Epidermal melanocyte (primary cell): ENCODE results near the gene TSPAN19.

Experiments
- DNase-seq: peaks from one replicate; pipeline ENCODE4 v3.0.0; 2011; ENCODE audit warnings: low spot score; ENCODE audit not compliant: insufficient read length

The TSPAN19 gene

DNA sequence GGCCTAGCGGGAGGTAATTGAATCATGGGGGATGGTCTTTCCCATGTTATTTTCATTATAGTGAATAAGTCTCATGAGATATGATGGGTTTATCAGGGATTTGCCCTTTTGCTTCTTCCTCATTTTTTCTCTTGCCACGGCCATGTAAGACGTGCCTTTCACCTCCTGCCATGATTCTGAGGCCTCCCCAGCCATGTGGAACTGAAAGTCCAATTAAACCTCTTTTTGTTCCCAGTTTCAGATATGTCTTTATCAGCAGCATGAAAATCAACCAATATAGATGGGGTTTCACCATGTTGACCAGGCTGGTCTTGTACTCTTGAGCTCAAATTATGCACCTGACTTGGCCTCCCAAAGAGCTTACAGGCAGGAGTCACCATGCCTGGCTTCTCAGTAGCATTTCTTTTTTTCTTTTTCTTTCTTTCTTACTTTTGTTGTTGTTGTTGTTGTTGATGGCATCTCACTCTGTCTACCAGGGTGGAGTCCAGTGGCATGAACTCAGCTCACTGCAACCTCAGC, 33.2 kb downstream of the TSPAN19 start:
- DNase-seq: no peak

DNA sequence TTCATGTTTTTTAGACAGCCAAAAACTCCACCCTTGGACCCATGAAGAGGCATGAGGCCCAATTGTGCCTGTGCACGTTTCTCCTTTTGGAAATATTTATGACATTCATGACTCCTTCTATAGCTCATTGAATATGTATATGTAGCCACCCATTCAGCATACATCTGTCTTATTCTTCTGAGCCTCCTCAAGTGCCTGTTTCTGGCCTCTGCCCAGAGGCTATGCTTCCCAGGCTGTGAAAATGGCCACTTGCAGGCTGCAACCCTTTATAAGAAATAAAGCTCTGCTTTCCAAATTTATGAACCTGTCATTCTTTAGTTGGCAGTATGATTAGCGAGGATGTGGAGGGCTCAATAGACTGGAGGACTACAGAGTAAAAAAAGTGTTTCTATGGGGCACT, 35.3 kb downstream of the TSPAN19 start:
- no peak for DNase-seq

DNA sequence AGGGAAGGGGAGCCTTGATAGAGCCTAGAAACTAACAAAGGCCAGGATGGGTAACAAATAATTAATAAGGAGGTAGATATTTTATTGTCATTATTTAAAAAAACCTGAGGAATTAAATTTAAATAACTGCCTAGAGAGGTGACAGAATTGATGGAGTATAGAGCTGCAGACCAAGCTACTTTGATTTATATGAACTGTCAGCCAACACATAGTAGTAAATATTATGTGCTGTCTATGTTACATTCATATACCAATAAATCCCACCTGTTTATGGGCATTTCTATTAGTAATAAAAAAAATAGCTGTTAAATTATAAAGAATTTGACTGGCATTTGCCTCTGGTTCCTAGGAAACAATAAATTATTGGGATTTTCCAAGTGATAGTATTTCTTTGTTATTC, 37.7 kb downstream of the TSPAN19 start:
- no peak for DNase-seq

DNA sequence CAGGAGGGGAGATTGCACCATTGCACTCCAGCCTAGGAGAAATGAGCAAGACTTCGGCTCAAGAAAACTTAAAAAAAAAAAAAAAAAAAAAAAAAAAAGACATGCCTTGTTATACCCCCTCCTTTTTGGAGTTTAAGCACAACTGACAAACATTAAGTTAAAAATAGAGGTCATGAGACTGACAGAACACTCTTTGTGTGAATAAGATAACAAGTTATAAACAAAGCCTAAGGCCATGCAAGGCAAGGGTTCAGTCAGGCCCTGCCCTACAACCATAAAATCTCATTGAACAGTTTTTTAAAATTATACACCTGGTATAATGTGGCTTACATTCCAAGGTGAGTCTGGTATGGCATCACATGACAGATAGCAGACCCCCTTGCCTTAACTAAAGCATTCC, 39.3 kb downstream of the TSPAN19 start:
- peak; percentile 31 for DNase-seq

DNA sequence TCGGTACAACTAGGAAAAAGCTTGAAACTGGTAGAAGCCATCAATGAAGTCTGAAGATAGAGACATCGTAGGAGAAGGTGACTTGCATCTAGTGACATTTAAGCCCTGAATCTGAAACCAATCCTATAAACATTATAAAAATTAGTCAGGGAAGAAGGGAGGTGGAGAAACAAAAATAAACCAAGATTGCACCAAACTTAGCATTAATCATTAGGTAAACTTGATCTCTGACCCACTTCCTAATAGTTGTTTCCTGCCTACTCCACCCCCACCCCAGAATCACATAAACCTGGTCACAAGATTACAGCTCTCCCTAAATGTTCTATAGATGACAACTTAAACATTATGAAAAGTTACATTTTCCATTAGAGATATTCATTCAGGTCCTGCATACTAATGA, 40.4 kb downstream of the TSPAN19 start:
- DNase-seq: no peak

DNA sequence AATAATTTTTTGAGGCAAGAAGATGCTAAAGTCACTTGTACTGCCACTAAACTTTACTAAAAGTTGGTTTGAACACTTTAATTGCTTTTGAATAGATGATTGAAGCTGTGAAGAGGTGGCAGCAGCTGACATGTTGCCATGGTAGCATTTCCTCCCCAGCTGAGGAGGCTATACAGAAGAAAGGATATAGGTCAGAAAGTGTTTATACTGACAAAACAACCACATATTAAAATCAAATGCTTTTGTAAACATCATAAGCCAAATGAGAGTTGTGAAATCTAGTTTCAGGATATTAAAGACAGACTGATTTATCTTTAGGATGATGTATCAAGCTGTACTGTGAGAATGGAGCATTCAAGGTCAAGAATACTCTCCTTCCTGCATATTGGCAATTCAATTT, 41.7 kb downstream of the TSPAN19 start:
- DNase-seq: no peak

DNA sequence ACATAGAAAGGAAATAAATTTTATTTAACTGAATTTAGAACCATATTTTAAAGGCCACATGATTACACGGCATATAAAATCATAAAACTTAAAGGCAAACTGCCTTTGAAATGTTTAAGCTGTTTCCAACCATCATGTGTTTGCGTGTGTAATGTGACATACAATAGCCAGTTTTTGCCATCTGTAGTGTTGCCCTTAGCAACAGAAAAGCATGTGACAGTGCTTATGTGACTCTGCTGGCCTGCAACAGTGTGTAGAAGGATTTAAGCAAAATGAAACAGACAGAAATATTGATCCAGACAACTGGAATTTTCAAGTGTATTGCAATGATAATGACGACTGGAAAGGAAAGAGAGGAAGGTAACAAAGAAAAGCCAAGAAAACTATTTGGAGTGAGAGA, 49.5 kb downstream of the TSPAN19 start:
- DNase-seq: peak; percentile 56

DNA sequence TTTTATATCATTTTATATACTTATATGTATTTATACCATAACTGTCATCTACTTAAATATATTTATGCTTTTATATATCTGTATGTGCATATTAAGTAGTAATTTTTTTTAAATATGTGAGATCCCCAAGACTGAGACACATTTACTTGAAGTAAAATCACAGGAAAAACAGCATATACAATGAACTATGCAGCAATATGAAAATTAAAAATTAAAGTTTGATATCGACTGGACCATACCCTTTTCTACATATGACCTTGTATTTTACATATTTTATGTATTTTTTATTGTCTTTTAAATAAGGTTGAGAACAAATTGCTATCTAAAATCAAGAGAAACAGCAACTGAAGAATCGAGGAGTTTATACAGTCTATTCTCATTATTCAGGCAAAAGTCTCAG, 50.0 kb downstream of the TSPAN19 start:
- DNase-seq: no peak

DNA sequence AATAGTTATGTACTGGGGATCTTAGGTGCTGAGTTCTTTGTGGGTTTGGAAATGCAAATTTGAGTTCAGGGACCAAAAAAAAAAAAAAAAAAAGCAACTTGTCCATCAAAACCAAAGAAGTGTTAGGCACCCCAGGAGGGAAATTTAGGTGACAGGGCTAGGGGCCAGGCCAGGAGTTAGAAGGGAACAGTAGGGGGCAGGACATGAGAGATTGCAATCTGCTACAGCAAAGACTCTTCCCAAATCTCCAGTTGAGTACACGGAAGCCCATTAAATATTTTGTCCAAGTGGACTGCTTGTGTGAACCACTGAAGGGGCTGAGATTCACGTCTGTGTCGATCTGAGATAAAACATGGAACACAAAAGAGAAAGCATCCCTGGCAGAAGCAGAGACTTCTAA, 52.8 kb downstream of the TSPAN19 start:
- no peak for DNase-seq

DNA sequence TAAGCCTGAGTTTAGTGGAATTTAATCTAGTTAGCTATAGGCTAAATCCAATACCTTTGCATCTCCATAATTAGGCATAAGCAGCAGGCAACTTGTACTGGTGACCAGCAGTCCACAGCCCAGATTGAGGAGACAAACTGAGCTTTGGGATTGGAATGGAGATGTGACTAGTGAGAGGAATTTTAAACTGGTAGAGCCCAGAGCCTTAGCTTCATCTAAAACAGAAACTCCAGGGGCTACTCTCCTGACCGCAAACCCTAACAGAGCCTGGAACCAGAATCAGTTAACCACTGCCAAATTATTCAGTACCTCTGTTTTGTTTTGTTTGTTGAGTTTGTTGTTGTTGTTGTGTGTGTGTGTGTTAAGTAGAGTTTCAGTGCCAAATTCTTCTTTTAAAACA, 53.2 kb downstream of the TSPAN19 start:
- DNase-seq: no peak

DNA sequence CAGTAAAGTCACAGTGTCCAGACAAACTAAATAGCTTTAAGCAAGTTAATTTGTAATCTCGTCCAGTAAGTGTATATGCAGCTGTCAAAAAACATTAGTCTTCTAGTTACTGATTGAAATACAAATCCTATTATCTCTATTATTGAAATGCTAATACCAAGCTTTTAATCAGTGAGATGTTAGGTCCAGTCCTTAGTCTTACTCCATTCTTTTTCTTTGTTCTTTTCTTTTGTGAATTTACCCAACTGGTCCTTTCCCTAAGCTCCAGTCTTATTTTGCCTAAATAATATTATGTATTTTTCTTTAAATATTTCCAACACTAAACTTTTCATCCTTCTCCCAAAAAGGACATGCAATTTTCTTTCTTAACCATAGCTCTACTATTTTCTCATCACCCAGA, 57.2 kb downstream of the TSPAN19 start:
- DNase-seq: no peak

DNA sequence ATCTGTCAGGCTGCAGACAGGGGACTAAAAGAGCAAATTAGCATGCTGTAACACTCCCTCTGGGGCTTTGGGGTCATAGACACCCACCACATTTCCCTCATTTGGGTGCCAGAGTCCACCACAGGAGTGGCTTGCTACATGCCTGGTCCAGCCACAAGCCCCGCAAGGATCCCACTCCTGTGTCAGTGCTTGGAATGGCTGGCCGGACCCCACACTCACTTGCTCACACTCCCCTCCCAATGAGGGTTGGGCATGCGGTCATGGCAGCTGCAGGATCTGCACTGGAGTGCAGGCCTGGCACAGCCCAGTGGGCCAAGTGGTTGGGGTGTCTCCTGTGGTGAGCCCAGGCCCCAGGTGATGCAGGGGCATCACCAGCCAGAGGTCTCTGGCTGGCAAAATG, 59.9 kb downstream of the TSPAN19 start:
- no peak for DNase-seq

DNA sequence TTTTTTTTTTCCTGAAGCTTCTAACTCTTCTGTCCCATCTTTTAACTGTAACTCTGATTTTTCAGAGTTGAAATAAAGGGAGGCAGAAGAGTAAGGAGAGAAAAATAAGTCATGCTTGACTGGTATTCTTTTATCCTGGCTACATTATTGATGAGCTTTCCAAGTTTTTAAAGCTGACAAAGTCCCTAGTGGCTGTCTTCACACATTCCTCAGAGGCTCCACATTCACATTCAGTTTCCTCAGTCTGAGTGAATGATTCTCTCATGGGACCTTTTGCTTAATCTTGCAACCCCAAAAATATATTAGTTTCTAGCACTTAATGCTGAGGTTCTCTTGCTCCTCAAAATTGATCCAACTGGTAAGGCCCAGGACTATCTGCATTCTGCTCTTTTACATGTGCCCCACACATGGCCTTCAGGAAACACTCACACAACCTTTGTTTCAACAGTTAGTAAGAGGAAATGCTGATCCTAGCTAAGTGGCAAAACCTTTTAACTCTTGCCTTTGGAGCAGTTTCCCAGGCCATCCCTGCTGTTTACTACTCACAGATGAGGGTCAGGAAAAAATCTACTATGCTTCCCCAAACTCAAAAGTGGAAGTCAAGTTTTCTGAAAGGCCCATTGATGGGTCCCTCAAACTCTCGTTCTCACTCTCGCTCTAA, 61.8 kb downstream of the TSPAN19 start:
- no peak for DNase-seq

DNA sequence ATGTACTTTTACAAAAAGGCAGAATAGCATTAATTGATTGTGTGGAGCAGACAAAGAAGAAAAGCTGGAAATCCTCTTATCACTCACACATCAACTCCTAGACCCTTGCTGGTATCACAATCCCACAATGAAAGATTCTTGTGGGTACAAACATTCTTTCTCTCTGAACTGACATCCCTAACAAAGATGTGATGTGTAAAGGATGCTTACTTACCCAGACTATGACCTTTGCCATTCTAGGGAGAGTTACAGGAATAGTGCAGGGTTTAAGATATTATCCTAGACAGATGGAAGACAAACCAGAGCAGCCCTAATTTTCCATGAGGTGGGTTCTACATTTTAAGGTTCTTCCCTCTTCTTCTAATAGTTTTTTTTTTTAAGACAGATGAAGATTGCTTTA, 63.1 kb downstream of the TSPAN19 start:
- no peak for DNase-seq

DNA sequence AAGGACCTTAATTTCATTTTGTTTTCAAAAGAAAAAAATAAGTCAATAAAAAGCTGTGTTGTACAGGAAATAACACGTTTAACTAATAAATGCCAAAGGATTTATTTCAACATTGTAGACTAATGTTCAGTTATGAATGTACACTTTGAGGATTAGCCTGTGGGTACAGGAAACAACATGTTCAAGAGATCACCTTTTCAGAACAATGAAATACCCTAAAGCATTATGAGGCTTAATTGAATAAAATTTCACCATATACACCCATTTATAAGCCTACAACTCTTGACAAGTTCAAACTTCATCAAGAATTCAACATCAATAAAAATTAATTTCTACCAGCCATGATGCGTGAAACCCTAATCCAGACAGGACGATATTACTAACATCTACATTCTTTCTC, 66.9 kb downstream of the TSPAN19 start:
- DNase-seq: no peak
